Loucy (cell line): ENCODE results near the gene MRI1.

ENCODE experiments used
- H2AFZ ChIP-seq: fragments of 200-600 bp; sonication (generic); 2 replicates; pipeline ENCODE4 v1.6.0; 2016; ENCODE audit warnings: antibody characterized with exemption, mild to moderate bottlenecking, low read length, moderate library complexity
- H3F3A ChIP-seq: fragments of 200-600 bp; 2 replicates; pipeline ENCODE4 v1.6.0; 2016; ENCODE audit warnings: antibody characterized with exemption, low read depth, mild to moderate bottlenecking
- H3K27me3 ChIP-seq: fragments of 200-600 bp; sonication (generic); 2 replicates; pipeline ENCODE4 v1.6.1; 2014; ENCODE audit warnings: low read length, mild to moderate bottlenecking; ENCODE audit not compliant: insufficient read depth, poor library complexity, severe bottlenecking
- H3K36me3 ChIP-seq: fragments of 200-600 bp; sonication (generic); 2 replicates; pipeline ENCODE4 v1.6.1; 2016; ENCODE audit warnings: low read length; ENCODE audit not compliant: insufficient read depth
- H3K4me1 ChIP-seq: fragments of 200-600 bp; sonication (generic); 2 replicates; pipeline ENCODE4 v1.5.1; 2014; ENCODE audit warnings: low read length, mild to moderate bottlenecking; ENCODE audit not compliant: insufficient read depth, poor library complexity, severe bottlenecking
- H3K4me2 ChIP-seq: fragments of 200-600 bp; sonication (generic); 2 replicates; pipeline ENCODE4 v1.6.0; 2014; ENCODE audit warnings: antibody characterized with exemption, low read length, low read depth, mild to moderate bottlenecking; ENCODE audit not compliant: poor library complexity, severe bottlenecking
- H3K4me3 ChIP-seq: fragments of 200-600 bp; sonication (generic); 2 replicates; pipeline ENCODE4 v1.5.1; 2014; ENCODE audit warnings: low read length, mild to moderate bottlenecking, mixed read lengths; ENCODE audit not compliant: poor library complexity, severe bottlenecking
- H3K79me2 ChIP-seq: fragments of 200-600 bp; sonication (generic); 2 replicates; pipeline ENCODE4 v1.6.1; 2014; ENCODE audit warnings: low read length; ENCODE audit not compliant: insufficient read depth
- H3K9ac ChIP-seq: fragments of 200-600 bp; sonication (generic); 2 replicates; pipeline ENCODE4 v1.6.0; 2014; ENCODE audit warnings: mild to moderate bottlenecking, low read depth, low read length, moderate library complexity; ENCODE audit not compliant: poor library complexity, severe bottlenecking
- H3K9me2 ChIP-seq: fragments of 200-600 bp; sonication (generic); replicated peaks from 2 replicates; pipeline ENCODE4 v1.6.1; 2016; ENCODE audit warnings: low read depth, low read length, mixed read lengths
- H3K9me3 ChIP-seq: fragments of 200-600 bp; sonication (generic); 2 replicates; pipeline ENCODE4 v1.6.1; 2014; ENCODE audit warnings: mild to moderate bottlenecking, antibody characterized with exemption, low read length, low read depth; ENCODE audit not compliant: insufficient read depth
- H4K20me1 ChIP-seq: fragments of 200-600 bp; sonication (generic); 2 replicates; pipeline ENCODE4 v1.6.0; 2014; ENCODE audit warnings: antibody characterized with exemption, low read length, mild to moderate bottlenecking; ENCODE audit not compliant: insufficient read depth, poor library complexity, severe bottlenecking
- CTCF ChIP-seq: fragments of 200-600 bp; sonication (generic); conservative IDR thresholded peaks from 2 replicates; pipeline ENCODE4 v1.5.1; 2014; ENCODE audit warnings: mild to moderate bottlenecking, antibody characterized with exemption, low read length
- EZH2phosphoT487 ChIP-seq: fragments of 200-600 bp; IDR thresholded peaks from 2 replicates; pipeline ENCODE4 v1.6.1; 2018; ENCODE audit warnings: antibody characterized with exemption, mild to moderate bottlenecking, moderate library complexity, borderline replicate concordance

Gene MRI1

GRCh38 chr19:13732337-13732736 lies 32.0 kb upstream of the MRI1 start:
- no peak for TF ChIP-seq CTCF
- no peak for TF ChIP-seq EZH2phosphoT487
- H4K20me1 ChIP-seq, result no peaks in the 10 kb centered on the region
- H3K9ac ChIP-seq, result peak overlapping the region; percentile 85
- no peaks in the 10 kb centered on the region for H3K9me2 ChIP-seq
- H3K36me3 ChIP-seq, result no peaks in the 10 kb centered on the region
- no peaks in the 10 kb centered on the region for H3K79me2 ChIP-seq
- H3K27me3 ChIP-seq, result no peaks in the 10 kb centered on the region
- peak overlapping the region; percentile 93 for H3K4me2 ChIP-seq
- H3K4me3 ChIP-seq, result peak overlapping the region; percentile 81
- no peak overlapping the region for H2AFZ ChIP-seq
- no peaks in the 10 kb centered on the region for H3F3A ChIP-seq
- no peaks in the 10 kb centered on the region for H3K9me3 ChIP-seq
- peaks cover 11% of the 10 kb centered on the region for H3K4me1 ChIP-seq

- Histone ChIP-seq H3K36me3 (no peaks in the 10 kb centered on the region), H4K20me1 (no peaks in the 10 kb centered on the region), H3F3A (no peaks in the 10 kb centered on the region), H3K4me2 (no peak overlapping the region), H2AFZ (no peak overlapping the region), H3K79me2 (no peaks in the 10 kb centered on the region), H3K9me3 (no peaks in the 10 kb centered on the region), H3K4me3 (no peak overlapping the region), H3K9ac (no peak overlapping the region), H3K4me1 (peaks cover 11% of the 10 kb centered on the region), H3K9me2 (no peaks in the 10 kb centered on the region), H3K27me3 (no peaks in the 10 kb centered on the region)
- TF ChIP-seq CTCF, result no peak
- TF ChIP-seq EZH2phosphoT487, result no peak
Measured at GRCh38 chr19:13734751-13735150, 29.6 kb upstream of the MRI1 start.

GRCh38 chr19:13738073-13738472 lies 26.2 kb upstream of the MRI1 start:
- H3K4me3 ChIP-seq, result no peak overlapping the region
- TF ChIP-seq EZH2phosphoT487 (no peak), CTCF (no peak)

More at GRCh38 chr19:13738073-13738472, 26.2 kb upstream of the MRI1 start:
- no peak overlapping the region for H3K9ac ChIP-seq
- H3K36me3 ChIP-seq, result no peaks in the 10 kb centered on the region
- H3K27me3 ChIP-seq, result no peaks in the 10 kb centered on the region
- H4K20me1 ChIP-seq, result no peaks in the 10 kb centered on the region
- H3K4me1 ChIP-seq, result no peaks in the 10 kb centered on the region
- no peaks in the 10 kb centered on the region for H3F3A ChIP-seq
- H2AFZ ChIP-seq, result no peak overlapping the region
- no peaks in the 10 kb centered on the region for H3K9me2 ChIP-seq
- no peaks in the 10 kb centered on the region for H3K79me2 ChIP-seq
- no peaks in the 10 kb centered on the region for H3K9me3 ChIP-seq
- H3K4me2 ChIP-seq, result no peak overlapping the region
